Measurements from ENCODE around the gene TBC1D28.
A peak's percentile ranks its signal among the peaks of the same experiment; 100 is the strongest.
"Not testable (repeated sequence)": the region's sequence is repeated elsewhere in the genome, so short reads cannot be mapped to it uniquely, and the experiment has no call there.

Gene TBC1D28

DNA sequence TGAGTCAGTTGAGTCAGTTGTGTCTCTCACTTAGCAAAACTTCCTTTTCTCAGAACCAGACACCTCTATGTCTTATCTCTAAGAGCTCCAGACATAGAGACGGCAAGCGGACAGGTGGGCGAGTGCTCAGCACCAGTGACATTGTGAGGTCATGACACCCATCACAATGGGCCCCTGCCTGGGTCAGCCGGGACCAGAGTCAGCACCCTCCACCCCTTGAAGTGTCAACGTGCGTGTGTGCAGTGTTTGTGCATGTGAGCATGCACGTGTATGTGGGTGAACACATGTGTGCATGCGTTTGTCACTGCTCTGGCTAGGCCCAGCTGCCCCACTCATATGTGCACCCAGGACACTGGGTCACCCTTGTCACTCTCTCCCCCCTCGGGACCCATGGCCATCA, at the start of gene TBC1D28:
Gene TBC1D28, minus strand, starts transcription at position 101 of the 400 bp plus-strand sequence. CDS start 3,039 bp downstream, outside the sequence.
- not testable (repeated sequence) for H3K9me3 ChIP-seq (ENCODE audit: control insufficient read depth in 5 of 5, low read length in 5 of 5); H3K4me3 ChIP-seq (ENCODE audit: low read depth in 1 of 5, low read length in 5 of 5); H3K27ac ChIP-seq (ENCODE audit: low read depth, low read length); H3K27me3 ChIP-seq (ENCODE audit: control insufficient read depth in 5 of 5, insufficient read depth in 4 of 5, low read length in 5 of 5); H3K36me3 ChIP-seq (ENCODE audit: control insufficient read depth in 5 of 5, insufficient read depth in 5 of 5, low read length in 5 of 5); H3K4me1 ChIP-seq (ENCODE audit: control insufficient read depth in 5 of 5, insufficient read depth in 5 of 5, low read length in 5 of 5); H3K9ac ChIP-seq (ENCODE audit: low read length in 5 of 5)

DNA sequence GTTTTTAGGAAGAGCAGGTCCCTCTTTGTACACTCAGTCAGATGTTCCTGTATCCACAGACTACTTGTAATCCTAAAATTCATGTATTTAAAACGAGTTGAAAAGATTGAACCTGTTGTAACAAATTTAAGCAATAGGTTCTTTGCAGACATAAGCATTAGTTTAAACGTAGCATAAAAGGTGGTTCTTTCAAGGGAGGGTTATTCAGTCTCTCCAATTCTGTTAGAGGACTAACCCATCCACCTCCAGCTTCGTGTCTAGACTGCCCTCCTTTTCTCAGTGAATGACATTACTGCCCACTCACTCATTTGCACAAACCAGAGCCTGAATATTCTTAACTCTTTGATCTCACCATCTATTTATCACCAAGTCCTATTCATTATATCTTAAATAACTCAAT, 38.5 kb upstream of the TBC1D28 start:
- not testable (repeated sequence) for H3K4me1 ChIP-seq (ENCODE audit: control insufficient read depth in 5 of 5, insufficient read depth in 5 of 5, low read length in 5 of 5); H3K9ac ChIP-seq (ENCODE audit: low read length in 5 of 5); H3K27ac ChIP-seq (ENCODE audit: low read depth, low read length); H3K9me3 ChIP-seq (ENCODE audit: control insufficient read depth in 5 of 5, low read length in 5 of 5); H3K36me3 ChIP-seq (ENCODE audit: control insufficient read depth in 5 of 5, insufficient read depth in 5 of 5, low read length in 5 of 5); H3K27me3 ChIP-seq (ENCODE audit: control insufficient read depth in 5 of 5, insufficient read depth in 4 of 5, low read length in 5 of 5)
- H3K4me3 ChIP-seq (ENCODE audit: low read depth in 1 of 5, low read length in 5 of 5) = peak overlapping the region in 4 of 5 donors; percentile 38 to 71 (median 60)

DNA sequence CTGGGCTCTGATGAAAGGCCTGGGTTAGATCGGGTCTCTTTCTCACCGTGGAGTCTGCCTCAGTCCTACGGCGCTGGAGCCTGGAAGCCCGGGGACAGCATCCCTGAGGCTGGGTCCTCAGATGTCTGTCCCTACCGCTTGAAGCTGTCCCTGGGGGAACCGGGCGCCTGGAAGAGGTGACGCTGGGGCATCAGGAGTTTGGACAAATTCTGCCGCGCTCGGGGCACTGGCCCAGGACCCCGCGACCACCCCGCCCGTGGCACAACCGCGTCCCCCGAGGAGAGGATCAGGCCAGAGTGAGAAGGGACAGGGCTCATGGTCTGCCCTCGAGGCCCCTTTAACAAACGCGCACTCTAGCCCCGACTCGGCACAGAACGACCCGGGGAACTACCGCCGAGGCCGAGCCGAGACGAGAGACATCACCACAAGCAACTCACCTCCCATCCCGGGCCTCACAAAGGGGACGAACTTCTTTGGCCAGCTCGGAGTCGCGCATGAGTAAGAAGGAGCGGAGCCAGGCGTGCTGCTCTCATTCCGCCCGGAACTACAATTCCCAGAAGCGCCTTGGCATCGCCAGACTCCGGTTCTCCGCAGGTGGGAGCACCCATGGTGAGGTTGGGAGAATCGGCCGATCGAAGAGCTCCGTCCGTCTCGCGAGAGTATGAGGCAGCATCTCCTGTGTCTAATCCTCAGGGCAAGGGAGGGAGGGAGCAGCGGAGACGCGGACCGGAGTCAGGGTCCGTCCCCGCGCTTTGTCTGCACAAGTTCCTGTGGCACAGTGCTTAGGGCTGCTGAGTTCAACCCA, 37.8 kb upstream of the TBC1D28 start, which contains the start of gene FOXO3B:
Gene FOXO3B, minus strand, starts transcription at position 548 of the 805 bp plus-strand sequence. CDS start 663 bp downstream, outside the sequence.
- not testable (repeated sequence) for H3K36me3 ChIP-seq (ENCODE audit: control insufficient read depth in 5 of 5, insufficient read depth in 5 of 5, low read length in 5 of 5); H3K27me3 ChIP-seq (ENCODE audit: control insufficient read depth in 5 of 5, insufficient read depth in 4 of 5, low read length in 5 of 5); H3K27ac ChIP-seq (ENCODE audit: low read depth, low read length); H3K9me3 ChIP-seq (ENCODE audit: control insufficient read depth in 5 of 5, low read length in 5 of 5); H3K4me1 ChIP-seq (ENCODE audit: control insufficient read depth in 5 of 5, insufficient read depth in 5 of 5, low read length in 5 of 5)
- peak within 1 kb of the TSS; percentile 38 to 71 (median 58) for H3K4me3 ChIP-seq (ENCODE audit: low read depth in 1 of 5, low read length in 5 of 5)
- peak within 1 kb of the TSS in 2 of 5 donors; percentile 30 to 53 for H3K9ac ChIP-seq (ENCODE audit: low read length in 5 of 5)

DNA sequence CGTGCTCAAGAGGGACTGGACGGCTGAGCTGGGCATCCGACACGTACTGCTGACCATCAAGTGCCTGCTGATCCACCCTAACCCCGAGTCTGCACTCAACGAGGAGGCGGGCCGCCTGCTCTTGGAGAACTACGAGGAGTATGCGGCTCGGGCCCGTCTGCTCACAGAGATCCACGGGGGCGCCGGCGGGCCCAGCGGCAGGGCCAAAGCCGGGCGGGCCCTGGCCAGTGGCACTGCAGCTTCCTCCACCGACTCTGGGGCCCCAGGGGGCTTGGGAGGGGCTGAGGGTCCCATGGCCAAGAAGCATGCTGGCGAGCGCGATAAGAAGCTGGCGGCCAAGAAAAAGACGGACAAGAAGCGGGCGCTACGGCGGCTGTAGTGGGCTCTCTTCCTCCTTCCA, 33.2 kb upstream of the TBC1D28 start:
- H3K27ac ChIP-seq (ENCODE audit: low read depth, low read length); H3K9ac ChIP-seq (ENCODE audit: low read length in 5 of 5): not testable (repeated sequence)

DNA sequence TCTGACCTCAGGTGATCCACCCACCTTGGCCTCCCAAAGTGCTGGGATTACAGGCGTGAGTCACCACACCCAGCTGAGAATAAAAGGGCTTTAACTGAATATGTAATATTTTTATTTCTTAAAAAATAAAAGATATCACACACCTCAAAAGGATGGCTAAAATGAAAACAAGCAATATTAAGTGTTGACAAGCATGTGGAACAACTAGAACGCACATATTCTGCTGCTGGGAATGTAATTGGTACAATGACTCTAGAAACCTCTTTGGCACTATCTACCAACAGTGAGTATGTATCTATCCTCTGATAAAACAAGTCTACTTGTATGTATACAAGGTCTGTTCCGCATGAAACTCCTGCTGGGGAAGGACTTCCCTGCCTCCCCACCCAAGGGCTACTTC, 32.7 kb upstream of the TBC1D28 start:
- not testable (repeated sequence) for H3K36me3 ChIP-seq (ENCODE audit: control insufficient read depth in 5 of 5, insufficient read depth in 5 of 5, low read length in 5 of 5); H3K4me1 ChIP-seq (ENCODE audit: control insufficient read depth in 5 of 5, insufficient read depth in 5 of 5, low read length in 5 of 5); H3K9me3 ChIP-seq (ENCODE audit: control insufficient read depth in 5 of 5, low read length in 5 of 5); H3K27ac ChIP-seq (ENCODE audit: low read depth, low read length); H3K9ac ChIP-seq (ENCODE audit: low read length in 5 of 5); H3K27me3 ChIP-seq (ENCODE audit: control insufficient read depth in 5 of 5, insufficient read depth in 4 of 5, low read length in 5 of 5); H3K4me3 ChIP-seq (ENCODE audit: low read depth in 1 of 5, low read length in 5 of 5)

More for the DNA sequence above, 33.2 kb upstream of the TBC1D28 start:
- H3K36me3 ChIP-seq (ENCODE audit: control insufficient read depth in 5 of 5, insufficient read depth in 5 of 5, low read length in 5 of 5); H3K4me1 ChIP-seq (ENCODE audit: control insufficient read depth in 5 of 5, insufficient read depth in 5 of 5, low read length in 5 of 5); H3K4me3 ChIP-seq (ENCODE audit: low read depth in 1 of 5, low read length in 5 of 5); H3K9me3 ChIP-seq (ENCODE audit: control insufficient read depth in 5 of 5, low read length in 5 of 5); H3K27me3 ChIP-seq (ENCODE audit: control insufficient read depth in 5 of 5, insufficient read depth in 4 of 5, low read length in 5 of 5): not testable (repeated sequence)

DNA sequence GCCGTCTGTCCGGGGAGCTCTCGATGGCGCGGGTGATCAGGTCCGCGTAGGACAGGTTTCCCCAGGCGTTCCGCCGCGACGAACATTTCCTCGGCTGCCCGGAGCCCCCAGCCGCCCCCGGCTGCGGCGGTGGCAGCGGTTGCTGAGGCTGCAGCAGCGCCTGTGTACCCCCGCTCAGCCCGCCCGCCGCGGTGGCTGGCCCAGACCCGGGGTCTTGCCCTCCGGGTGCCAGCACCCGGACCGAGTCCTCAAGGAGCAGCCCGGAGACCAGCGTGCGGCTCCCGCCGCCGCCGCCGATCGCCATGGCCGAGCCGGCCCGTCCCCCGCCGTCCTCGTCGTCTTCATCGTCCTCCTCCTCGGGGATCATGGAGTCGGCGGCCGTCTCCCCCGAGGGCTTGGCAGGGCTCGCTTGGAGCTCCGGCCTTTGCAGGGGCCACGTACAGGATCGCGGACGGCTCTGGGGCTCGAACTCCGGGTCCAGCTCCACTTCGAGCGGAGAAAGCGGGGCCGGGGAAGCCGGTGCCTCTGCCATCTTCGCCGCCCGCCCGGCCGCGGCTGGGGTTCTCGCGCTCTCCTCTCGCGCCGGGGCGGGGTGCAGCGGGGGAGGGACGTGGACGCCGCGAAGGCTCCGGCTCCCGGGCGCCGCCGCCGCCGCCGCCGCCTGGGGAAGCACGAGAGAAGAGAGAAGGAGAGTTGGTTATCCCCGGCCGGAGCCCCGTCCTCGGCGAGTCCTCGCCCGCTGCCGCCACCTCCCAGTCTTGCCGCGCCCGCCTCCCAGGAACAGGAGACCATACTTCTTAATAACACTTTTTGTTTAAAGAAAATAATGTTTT, 28.4 kb upstream of the TBC1D28 start:
- H3K4me3 ChIP-seq (ENCODE audit: low read depth in 1 of 5, low read length in 5 of 5); H3K4me1 ChIP-seq (ENCODE audit: control insufficient read depth in 5 of 5, insufficient read depth in 5 of 5, low read length in 5 of 5); H3K27ac ChIP-seq (ENCODE audit: low read depth, low read length); H3K9me3 ChIP-seq (ENCODE audit: control insufficient read depth in 5 of 5, low read length in 5 of 5); H3K9ac ChIP-seq (ENCODE audit: low read length in 5 of 5); H3K27me3 ChIP-seq (ENCODE audit: control insufficient read depth in 5 of 5, insufficient read depth in 4 of 5, low read length in 5 of 5): not testable (repeated sequence)
- H3K36me3 ChIP-seq (ENCODE audit: control insufficient read depth in 5 of 5, insufficient read depth in 5 of 5, low read length in 5 of 5) = peaks cover 0 to 13% (median 4%) of the 10 kb centered on the region in 5 donors

DNA sequence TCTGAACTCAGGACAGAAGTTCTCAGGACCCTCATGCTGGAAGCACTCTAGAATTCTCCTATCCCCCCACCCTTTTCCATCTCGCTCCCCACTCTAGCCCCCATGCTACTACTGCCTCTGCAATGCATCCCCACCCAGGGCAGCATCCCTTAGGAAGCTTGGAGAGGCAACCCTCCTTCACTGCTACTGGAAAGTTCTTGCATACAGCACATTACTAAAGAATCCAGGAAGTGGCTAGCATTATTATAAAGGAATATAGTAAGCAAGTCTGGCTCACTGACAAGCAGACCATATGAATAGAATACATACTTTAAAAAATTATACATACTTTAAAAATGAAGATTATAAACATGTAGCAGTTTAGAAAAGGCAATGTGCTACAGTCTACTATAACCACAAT, 24.4 kb upstream of the TBC1D28 start:
- not testable (repeated sequence) for H3K27ac ChIP-seq (ENCODE audit: low read depth, low read length); H3K9me3 ChIP-seq (ENCODE audit: control insufficient read depth in 5 of 5, low read length in 5 of 5); H3K27me3 ChIP-seq (ENCODE audit: control insufficient read depth in 5 of 5, insufficient read depth in 4 of 5, low read length in 5 of 5); H3K4me3 ChIP-seq (ENCODE audit: low read depth in 1 of 5, low read length in 5 of 5); H3K4me1 ChIP-seq (ENCODE audit: control insufficient read depth in 5 of 5, insufficient read depth in 5 of 5, low read length in 5 of 5); H3K9ac ChIP-seq (ENCODE audit: low read length in 5 of 5)
- H3K36me3 ChIP-seq (ENCODE audit: control insufficient read depth in 5 of 5, insufficient read depth in 5 of 5, low read length in 5 of 5) = peaks cover 0 to 13% (median 4%) of the 10 kb centered on the region in 5 donors

DNA sequence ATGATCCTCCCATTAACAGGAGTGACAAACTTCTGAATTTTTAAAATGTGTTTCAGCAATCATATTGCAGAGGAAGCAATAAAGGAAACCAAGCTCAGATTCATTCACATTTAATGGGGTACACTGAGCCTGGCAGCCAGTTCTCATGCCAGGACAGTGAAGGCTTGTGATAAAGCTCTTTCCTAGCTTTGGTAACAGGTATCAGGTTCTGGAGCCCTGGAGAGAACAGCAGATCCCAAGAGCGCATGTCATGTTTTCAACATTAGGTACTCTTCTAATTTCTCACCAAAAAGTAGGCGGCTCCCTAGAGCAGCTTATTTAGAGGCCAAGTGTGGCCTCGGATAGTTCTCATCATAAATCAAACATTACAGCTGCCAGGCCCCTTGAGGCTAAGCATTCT, 23.3 kb upstream of the TBC1D28 start:
- H3K9me3 ChIP-seq (ENCODE audit: control insufficient read depth in 5 of 5, low read length in 5 of 5) = peaks cover 0 to 13% (median 6%) of the 10 kb centered on the region in 5 donors
- not testable (repeated sequence) for H3K4me1 ChIP-seq (ENCODE audit: control insufficient read depth in 5 of 5, insufficient read depth in 5 of 5, low read length in 5 of 5); H3K4me3 ChIP-seq (ENCODE audit: low read depth in 1 of 5, low read length in 5 of 5); H3K9ac ChIP-seq (ENCODE audit: low read length in 5 of 5); H3K27ac ChIP-seq (ENCODE audit: low read depth, low read length); H3K27me3 ChIP-seq (ENCODE audit: control insufficient read depth in 5 of 5, insufficient read depth in 4 of 5, low read length in 5 of 5)
- peaks cover 0 to 13% (median 4%) of the 10 kb centered on the region in 5 donors for H3K36me3 ChIP-seq (ENCODE audit: control insufficient read depth in 5 of 5, insufficient read depth in 5 of 5, low read length in 5 of 5)

DNA sequence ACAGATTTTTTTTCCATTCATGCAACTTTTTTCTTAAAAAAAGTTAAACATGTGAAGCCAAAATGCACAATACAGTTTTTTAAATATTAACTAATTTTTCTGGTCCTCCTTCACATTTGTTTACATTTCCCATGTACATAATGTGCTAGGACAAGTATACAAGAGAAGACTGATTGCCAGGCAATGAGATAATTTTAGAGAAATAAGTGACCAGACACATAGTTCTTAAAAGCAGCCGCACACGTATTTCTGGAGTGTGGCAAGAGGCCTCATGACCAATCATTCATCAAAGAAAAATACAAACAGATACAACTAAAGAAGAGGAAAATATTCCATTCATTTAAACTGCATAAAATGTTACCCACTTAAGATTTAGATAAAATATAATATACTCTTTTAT, 22.1 kb upstream of the TBC1D28 start:
- not testable (repeated sequence) for H3K36me3 ChIP-seq (ENCODE audit: control insufficient read depth in 5 of 5, insufficient read depth in 5 of 5, low read length in 5 of 5); H3K9ac ChIP-seq (ENCODE audit: low read length in 5 of 5); H3K27ac ChIP-seq (ENCODE audit: low read depth, low read length); H3K4me3 ChIP-seq (ENCODE audit: low read depth in 1 of 5, low read length in 5 of 5); H3K27me3 ChIP-seq (ENCODE audit: control insufficient read depth in 5 of 5, insufficient read depth in 4 of 5, low read length in 5 of 5); H3K4me1 ChIP-seq (ENCODE audit: control insufficient read depth in 5 of 5, insufficient read depth in 5 of 5, low read length in 5 of 5)
- peaks cover under 1 to 23% (median 17%) of the 10 kb centered on the region in 5 donors for H3K9me3 ChIP-seq (ENCODE audit: control insufficient read depth in 5 of 5, low read length in 5 of 5)

DNA sequence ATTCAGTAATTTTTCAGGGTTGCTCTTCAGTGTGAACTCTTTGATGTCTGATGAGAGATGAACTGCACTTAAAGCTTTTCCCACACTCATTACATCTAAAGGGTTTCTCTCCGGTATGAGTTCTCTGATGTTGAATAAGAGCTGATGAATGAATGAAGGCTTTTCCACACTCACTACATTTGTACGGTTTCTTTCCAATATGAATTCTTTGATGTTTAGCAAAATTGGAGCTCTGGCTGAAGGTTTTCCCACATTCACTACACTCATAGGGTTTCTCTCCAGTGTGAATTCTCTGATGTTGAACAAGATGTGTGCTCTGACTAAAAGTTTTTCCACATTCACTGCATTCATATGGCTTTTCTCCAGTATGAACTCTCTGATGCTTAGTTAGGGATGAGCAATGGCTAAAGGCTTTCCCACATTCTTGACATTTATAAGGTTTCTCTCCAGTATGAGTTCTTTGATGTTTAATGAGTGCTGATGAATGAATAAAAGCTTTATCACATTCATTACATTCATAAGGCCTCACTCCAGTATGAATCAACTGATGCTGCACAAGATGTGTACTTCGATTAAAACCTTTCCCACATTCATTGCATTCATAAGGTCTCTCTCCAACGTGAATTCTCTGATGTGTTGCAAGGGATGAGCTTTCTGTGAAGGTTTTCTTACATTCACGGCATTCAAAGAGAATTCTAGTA, 17.9 kb upstream of the TBC1D28 start:
- H3K27me3 ChIP-seq (ENCODE audit: control insufficient read depth in 5 of 5, insufficient read depth in 4 of 5, low read length in 5 of 5); H3K36me3 ChIP-seq (ENCODE audit: control insufficient read depth in 5 of 5, insufficient read depth in 5 of 5, low read length in 5 of 5); H3K27ac ChIP-seq (ENCODE audit: low read depth, low read length); H3K4me1 ChIP-seq (ENCODE audit: control insufficient read depth in 5 of 5, insufficient read depth in 5 of 5, low read length in 5 of 5); H3K4me3 ChIP-seq (ENCODE audit: low read depth in 1 of 5, low read length in 5 of 5); H3K9ac ChIP-seq (ENCODE audit: low read length in 5 of 5): not testable (repeated sequence)
- peaks cover 3 to 26% (median 19%) of the 10 kb centered on the region in 5 donors for H3K9me3 ChIP-seq (ENCODE audit: control insufficient read depth in 5 of 5, low read length in 5 of 5)
